Measurements from ENCODE around the gene RIPOR2.

GRCh38 chr6:24932832-24933231 lies 2.9 kb downstream of the RIPOR2 start:
- TF ChIP-seq CTCF (IDR thresholded peaks at IDR 0.05) (no peak), ZFX (IDR thresholded peaks at IDR 0.05; ENCODE audit: borderline replicate concordance) (no peak)

Measured in 22Rv1 (cell line).